Natural killer cell treated with Interleukin-12 subunit alpha and Interleukin-12 subunit beta and Interleukin-15 and Interleukin-18, amount 100 ng/mL, for 72 hours (primary cell): Measurements from ENCODE around the gene SPG11. TPM values are rescaled to one million over a fixed set of nuclear protein-coding genes. Genes with fewer than 3 reads are reported as not detected.
"Not testable (repeated sequence)": the region's sequence is repeated elsewhere in the genome, so short reads cannot be mapped to it uniquely, and the experiment has no call there.

Experiments used
- ATAC-seq, 2 donors: fragments of 150-1000 bp; cut with Tn5 transposase in 1 of 2; sonication (Bioruptor Pico), chemical (Tn5 transposase) in 1 of 2; 2 replicates each; pipeline ENCODE4 v1.10.0; 2021
- DNase-seq: peaks from one replicate; pipeline ENCODE4 v3.0.0; 2022; ENCODE audit warnings: low spot score
- H3K27ac Mint-ChIP-seq, 2 donors: 1 replicate in 1 of 2; 2 replicates in 1 of 2; pipeline ENCODE4 v1.8.0; 2022; ENCODE audit warnings: mixed read lengths in 2 of 2, mild to moderate bottlenecking in 1 of 2, moderate library complexity in 1 of 2
- H3K27me3 Mint-ChIP-seq, 2 donors: 1 replicate in 1 of 2; 2 replicates in 1 of 2; pipeline ENCODE4 v1.8.0; 2022; ENCODE audit warnings: mixed read lengths in 2 of 2
- H3K36me3 Mint-ChIP-seq: one replicate; pipeline ENCODE4 v1.8.0; 2022; ENCODE audit warnings: mixed read lengths
- H3K4me1 Mint-ChIP-seq, 2 donors: 1 replicate in 1 of 2; 2 replicates in 1 of 2; pipeline ENCODE4 v1.8.0; 2022; ENCODE audit warnings: low read depth in 2 of 2, mixed read lengths in 2 of 2, mild to moderate bottlenecking in 1 of 2
- H3K4me3 Mint-ChIP-seq: one replicate; pipeline ENCODE4 v1.8.0; 2022; ENCODE audit warnings: mixed read lengths
- H3K9me3 Mint-ChIP-seq: 2 replicates; pipeline ENCODE4 v1.8.0; 2022; ENCODE audit warnings: mixed read lengths
- total RNA-seq, 2 donors: library from RNA; stranded (reverse); gene quantifications; one replicate each; pipeline ENCODE4 v1.2.3, GENCODE V29; 2022

Gene SPG11
- 100 to 1,000 TPM in 1 of 2 donors, 10 to 100 TPM in 1; 86.2 to 114 TPM for total RNA-seq

- H3K36me3 Mint-ChIP-seq, result peaks cover 7% of the 10 kb centered on the region
- H3K4me3 Mint-ChIP-seq, result peak within 1 kb of the TSS; percentile 95
- H3K27ac Mint-ChIP-seq, result peak within 1 kb of the TSS; percentile 97
- peak; percentile 98 for DNase-seq
- no peaks in the 10 kb centered on the region for H3K27me3 Mint-ChIP-seq
- peak; percentile 92 to 95 for ATAC-seq
- no peaks in the 10 kb centered on the region for H3K9me3 Mint-ChIP-seq
- peaks cover 43 to 58% of the 10 kb centered on the region in 2 donors for H3K4me1 Mint-ChIP-seq
These were observed at the start of gene SPG11 for GRCh38 chr15:44663410-44664308. Gene SPG11 (minus strand): TSS chr15:44663662. CDS start chr15:44663647, 15 bp downstream.

- Mint-ChIP-seq H3K27me3 (no peaks in the 10 kb centered on the region), H3K4me3 (peak overlapping the region; percentile 96), H3K27ac (peak overlapping the region; percentile 99), H3K36me3 (peaks cover 60% of the 10 kb centered on the region), H3K9me3 (no peaks in the 10 kb centered on the region), H3K4me1 (peaks cover 61 to 64% of the 10 kb centered on the region in 2 donors)
- DNase-seq (peak; percentile 74), ATAC-seq (peak; percentile 47 to 58)
These were observed 49.0 kb upstream of the SPG11 start for GRCh38 chr15:44712346-44713005.

GRCh38 chr15:44711743-44712345 lies 48.4 kb upstream of the SPG11 start:
- Mint-ChIP-seq H3K4me3 (peak overlapping the region; percentile 96), H3K27ac (peak overlapping the region; percentile 99), H3K4me1 (peaks cover 58 to 61% of the 10 kb centered on the region in 2 donors), H3K27me3 (no peaks in the 10 kb centered on the region), H3K36me3 (peaks cover 54% of the 10 kb centered on the region), H3K9me3 (no peaks in the 10 kb centered on the region)
- ATAC-seq (peak; percentile 62 to 69), DNase-seq (peak; percentile 75)

GRCh38 chr15:44711096-44711742 lies 47.8 kb upstream of the SPG11 start, which contains the start of the genes B2M and PATL2:
Gene B2M (plus strand): TSS chr15:44711517. CDS start chr15:44711547, 30 bp downstream.
Gene PATL2 (minus strand): TSS chr15:44711323. CDS start chr15:44676490, 34,833 bp downstream.
- Mint-ChIP-seq H3K36me3 (peaks cover 47% of the 10 kb centered on the region), H3K27me3 (no peaks in the 10 kb centered on the region), H3K9me3 (no peaks in the 10 kb centered on the region), H3K27ac (peak within 1 kb of the TSS; percentile 99), H3K4me3 (peak within 1 kb of the TSS; percentile 96), H3K4me1 (peaks cover 51 to 56% of the 10 kb centered on the region in 2 donors)
- DNase-seq (peak; percentile 94), ATAC-seq (peak; percentile 90 to 91)

- peaks cover 1% of the 10 kb centered on the region for H3K9me3 Mint-ChIP-seq
- peak; percentile 72 for DNase-seq
- peak overlapping the region; percentile 99 for H3K27ac Mint-ChIP-seq
- H3K36me3 Mint-ChIP-seq, result peaks cover 41% of the 10 kb centered on the region
- no peak for ATAC-seq
- peak overlapping the region; percentile 96 for H3K4me3 Mint-ChIP-seq
- H3K4me1 Mint-ChIP-seq, result peaks cover 44 to 49% of the 10 kb centered on the region in 2 donors
- H3K27me3 Mint-ChIP-seq, result no peaks in the 10 kb centered on the region
These were observed 47.0 kb upstream of the SPG11 start for GRCh38 chr15:44710236-44711095.

- no peak for ATAC-seq
- Mint-ChIP-seq H3K36me3 (peaks cover 33% of the 10 kb centered on the region), H3K9me3 (peaks cover 8% of the 10 kb centered on the region), H3K27ac (peak overlapping the region in 1 of 2 donors; percentile 58), H3K4me1 (peaks cover 19 to 27% of the 10 kb centered on the region in 2 donors), H3K27me3 (no peaks in the 10 kb centered on the region), H3K4me3 (no peak overlapping the region)
- no peak for DNase-seq
These were observed 43.6 kb upstream of the SPG11 start for GRCh38 chr15:44706946-44707636.

GRCh38 chr15:44706401-44706800 lies 42.9 kb upstream of the SPG11 start:
- Mint-ChIP-seq H3K27ac (no peak overlapping the region), H3K4me3 (no peak overlapping the region), H3K36me3 (peaks cover 34% of the 10 kb centered on the region), H3K27me3 (no peaks in the 10 kb centered on the region), H3K4me1 (peaks cover 22 to 28% of the 10 kb centered on the region in 2 donors), H3K9me3 (peaks cover 8% of the 10 kb centered on the region)
- DNase-seq, result no peak
- ATAC-seq, result no peak

GRCh38 chr15:44705986-44706385 lies 42.5 kb upstream of the SPG11 start:
- H3K9me3 Mint-ChIP-seq, result peaks cover 8% of the 10 kb centered on the region
- ATAC-seq (no peak), DNase-seq (no peak)
- no peak overlapping the region for H3K27ac Mint-ChIP-seq
- H3K4me3 Mint-ChIP-seq, result no peak overlapping the region
- H3K27me3 Mint-ChIP-seq, result no peaks in the 10 kb centered on the region
- peaks cover 31% of the 10 kb centered on the region for H3K36me3 Mint-ChIP-seq
- H3K4me1 Mint-ChIP-seq, result peaks cover 24 to 28% of the 10 kb centered on the region in 2 donors

- peak overlapping the region; percentile 13 to 65 for H3K27ac Mint-ChIP-seq
- ATAC-seq, result peak; percentile 56 to 60
These were observed 37.2 kb upstream of the SPG11 start for GRCh38 chr15:44700676-44701075.

GRCh38 chr15:44698641-44699040 lies 35.2 kb upstream of the SPG11 start:
- Mint-ChIP-seq H3K27ac (no peak overlapping the region), H3K4me1 (peaks cover 20 to 30% of the 10 kb centered on the region in 2 donors), H3K27me3 (no peaks in the 10 kb centered on the region), H3K4me3 (no peak overlapping the region), H3K36me3 (peaks cover 21% of the 10 kb centered on the region), H3K9me3 (peaks cover 2% of the 10 kb centered on the region)
- DNase-seq (no peak), ATAC-seq (no peak)

More at GRCh38 chr15:44700676-44701075, 37.2 kb upstream of the SPG11 start:
- H3K4me3 Mint-ChIP-seq, result peak overlapping the region; percentile 3
- not testable (repeated sequence) for DNase-seq, H3K9me3 Mint-ChIP-seq, H3K27me3 Mint-ChIP-seq
- peaks cover 36% of the 10 kb centered on the region for H3K36me3 Mint-ChIP-seq
- H3K4me1 Mint-ChIP-seq, result peaks cover 18 to 25% of the 10 kb centered on the region in 2 donors

GRCh38 chr15:44697014-44697413 lies 33.6 kb upstream of the SPG11 start:
- peaks cover 18 to 24% of the 10 kb centered on the region in 2 donors for H3K4me1 Mint-ChIP-seq
- H3K36me3 Mint-ChIP-seq, result peaks cover 9% of the 10 kb centered on the region
- H3K4me3 Mint-ChIP-seq, result no peak overlapping the region
- ATAC-seq (no peak), DNase-seq (no peak)
- H3K27me3 Mint-ChIP-seq, result no peaks in the 10 kb centered on the region
- no peaks in the 10 kb centered on the region for H3K9me3 Mint-ChIP-seq
- no peak overlapping the region for H3K27ac Mint-ChIP-seq

GRCh38 chr15:44695294-44695693 lies 31.8 kb upstream of the SPG11 start:
- no peak for ATAC-seq
- Mint-ChIP-seq H3K36me3 (no peaks in the 10 kb centered on the region), H3K27ac (no peak overlapping the region), H3K27me3 (no peaks in the 10 kb centered on the region), H3K4me3 (no peak overlapping the region), H3K9me3 (no peaks in the 10 kb centered on the region), H3K4me1 (peaks cover 9 to 14% of the 10 kb centered on the region in 2 donors)
- no peak for DNase-seq
